Neural progenitor cell (in vitro differentiated cells): ENCODE data around the gene ENOX2. TPM values are rescaled to one million over a fixed set of nuclear protein-coding genes. Genes with fewer than 3 reads are reported as not detected.

Experiments
- DNase-seq: peaks from one replicate; pipeline ENCODE4 v3.0.0-alpha.2; 2016; ENCODE audit warnings: low spot score
- H2AFZ ChIP-seq: fragments of 200-600 bp; sonication (generic); replicated peaks from 2 replicates; pipeline ENCODE4 v1.6.1; 2016; ENCODE audit warnings: antibody characterized with exemption
- H3F3A ChIP-seq: fragments of 200-600 bp; sonication (generic); 2 replicates; pipeline ENCODE4 v1.6.1; 2016; ENCODE audit warnings: antibody characterized with exemption, low read depth
- H3K27ac ChIP-seq: fragments of 200-600 bp; sonication (generic); 2 replicates; pipeline ENCODE4 v1.5.1; 2016; ENCODE audit warnings: mild to moderate bottlenecking
- H3K27me3 ChIP-seq: fragments of 200-600 bp; sonication (generic); 2 replicates; pipeline ENCODE4 v1.6.1; 2016; ENCODE audit warnings: mild to moderate bottlenecking, moderate library complexity
- H3K36me3 ChIP-seq: fragments of 200-600 bp; sonication (generic); 2 replicates; pipeline ENCODE4 v1.5.1; 2016
- H3K4me1 ChIP-seq: fragments of 200-600 bp; sonication (generic); 2 replicates; pipeline ENCODE4 v1.6.1; 2016; ENCODE audit warnings: mixed run types
- H3K4me2 ChIP-seq: fragments of 200-600 bp; sonication (generic); 2 replicates; pipeline ENCODE4 v1.6.1; 2016
- H3K4me3 ChIP-seq: fragments of 200-600 bp; sonication (generic); 2 replicates; pipeline ENCODE4 v1.5.1; 2016
- H3K79me2 ChIP-seq: fragments of 200-600 bp; sonication (generic); 2 replicates; pipeline ENCODE4 v1.6.1; 2016; ENCODE audit warnings: low read depth
- H3K9ac ChIP-seq: fragments of 200-600 bp; sonication (generic); 2 replicates; pipeline ENCODE4 v1.6.1; 2016
- H3K9me3 ChIP-seq: fragments of 200-600 bp; sonication (generic); 2 replicates; pipeline ENCODE4 v1.5.1; 2016; ENCODE audit warnings: low read depth
- H4K20me1 ChIP-seq: fragments of 200-600 bp; sonication (generic); 2 replicates; pipeline ENCODE4 v1.6.1; 2016; ENCODE audit warnings: low read depth
- H3K27ac Mint-ChIP-seq: 3 replicates; pipeline ENCODE4 v1.8.0; 2021; ENCODE audit warnings: mixed read lengths
- H3K27me3 Mint-ChIP-seq: 2 replicates; pipeline ENCODE4 v1.8.0; 2022; ENCODE audit warnings: low read depth, mild to moderate bottlenecking, inconsistent platforms, moderate library complexity, mixed read lengths; ENCODE audit not compliant: insufficient read depth
- H3K36me3 Mint-ChIP-seq: 3 replicates; pipeline ENCODE4 v1.8.0; 2021; ENCODE audit warnings: mixed read lengths
- H3K4me1 Mint-ChIP-seq: 3 replicates; pipeline ENCODE4 v1.8.0; 2021; ENCODE audit warnings: mixed read lengths
- H3K4me3 Mint-ChIP-seq: 3 replicates; pipeline ENCODE4 v1.8.0; 2021; ENCODE audit warnings: mild to moderate bottlenecking, moderate library complexity, mixed read lengths
- H3K9me3 Mint-ChIP-seq: 3 replicates; pipeline ENCODE4 v1.8.0; 2020; ENCODE audit warnings: mixed read lengths
- CTCF ChIP-seq: fragments of 200-600 bp; sonication (generic); IDR thresholded peaks from 2 replicates; pipeline ENCODE4 v1.5.1; 2017; ENCODE audit warnings: antibody characterized with exemption, mild to moderate bottlenecking
- EZH2 ChIP-seq: fragments of 200-600 bp; sonication (generic); IDR thresholded peaks from 2 replicates; pipeline ENCODE4 v1.6.1; 2017; ENCODE audit warnings: antibody characterized with exemption, mild to moderate bottlenecking, moderate library complexity
- EZH2phosphoT487 ChIP-seq: fragments of 200-600 bp; sonication (generic); IDR thresholded peaks from 2 replicates; pipeline ENCODE4 v1.6.1; 2017; ENCODE audit warnings: antibody characterized with exemption
- total RNA-seq: library from RNA; depleted of rRNA; stranded (reverse); fragments of >200 nt; gene quantifications from 2 replicates; pipeline ENCODE4 v1.2.3, GENCODE V29; 2015; ENCODE audit warnings: low replicate concordance

Gene ENOX2
- total RNA-seq, 1 donor from 2014 or later = 12.5 TPM

GRCh38 chrX:130906776-130907175 lies 3.8 kb upstream of the ENOX2 start:
- no peaks in the 10 kb centered on the region for H3K27me3 ChIP-seq
- H2AFZ ChIP-seq = no peak overlapping the region
- H3K4me1 ChIP-seq = no peaks in the 10 kb centered on the region
- H3K4me2 ChIP-seq = no peak overlapping the region
- Mint-ChIP-seq H3K36me3 (no peaks in the 10 kb centered on the region), H3K4me3 (no peak overlapping the region), H3K27ac (no peak overlapping the region), H3K9me3 (no peaks in the 10 kb centered on the region), H3K27me3 (no peaks in the 10 kb centered on the region), H3K4me1 (peaks cover 4% of the 10 kb centered on the region)
- H3K79me2 ChIP-seq = no peaks in the 10 kb centered on the region
- H3K4me3 ChIP-seq = no peak overlapping the region
- H3K9ac ChIP-seq = no peak overlapping the region
- TF ChIP-seq EZH2phosphoT487 (no peak), EZH2 (no peak), CTCF (no peak)
- H3F3A ChIP-seq = no peaks in the 10 kb centered on the region
- H4K20me1 ChIP-seq = no peaks in the 10 kb centered on the region
- H3K27ac ChIP-seq = no peak overlapping the region
- H3K9me3 ChIP-seq = no peaks in the 10 kb centered on the region
- H3K36me3 ChIP-seq = no peaks in the 10 kb centered on the region
- DNase-seq = no peak

GRCh38 chrX:130902446-130902782 lies 595 bp downstream of the ENOX2 start:
- H3K4me3 ChIP-seq = peak overlapping the region; percentile 54
- Mint-ChIP-seq H3K36me3 (peaks cover 4% of the 10 kb centered on the region), H3K27me3 (no peaks in the 10 kb centered on the region), H3K4me1 (peaks cover 10% of the 10 kb centered on the region), H3K9me3 (no peaks in the 10 kb centered on the region), H3K4me3 (no peak overlapping the region), H3K27ac (peak overlapping the region; percentile 55)
- DNase-seq = no peak
- H3K79me2 ChIP-seq = no peaks in the 10 kb centered on the region
- no peaks in the 10 kb centered on the region for H4K20me1 ChIP-seq
- no peaks in the 10 kb centered on the region for H3F3A ChIP-seq
- TF ChIP-seq EZH2 = no peak
- TF ChIP-seq CTCF = no peak
- TF ChIP-seq EZH2phosphoT487 = no peak
- H2AFZ ChIP-seq = peak overlapping the region; percentile 19
- no peaks in the 10 kb centered on the region for H3K9me3 ChIP-seq
- no peak overlapping the region for H3K9ac ChIP-seq
- H3K27me3 ChIP-seq = no peaks in the 10 kb centered on the region
- H3K4me1 ChIP-seq = no peaks in the 10 kb centered on the region
- H3K36me3 ChIP-seq = no peaks in the 10 kb centered on the region
- H3K27ac ChIP-seq = no peak overlapping the region
- peak overlapping the region; percentile 81 for H3K4me2 ChIP-seq

- H3K79me2 ChIP-seq = no peaks in the 10 kb centered on the region
- no peak overlapping the region for H3K27ac Mint-ChIP-seq
- H3K4me3 ChIP-seq = no peak overlapping the region
- H3K27me3 ChIP-seq = no peaks in the 10 kb centered on the region
- no peak overlapping the region for H3K27ac ChIP-seq
- H2AFZ ChIP-seq = no peak overlapping the region
- no peak for DNase-seq
- no peaks in the 10 kb centered on the region for H3K36me3 ChIP-seq
- peaks cover 2% of the 10 kb centered on the region for H3K27me3 Mint-ChIP-seq
- peaks cover 16% of the 10 kb centered on the region for H3K4me1 Mint-ChIP-seq
- H3K4me3 Mint-ChIP-seq = no peak overlapping the region
- no peak overlapping the region for H3K9ac ChIP-seq
- H4K20me1 ChIP-seq = no peaks in the 10 kb centered on the region
- TF ChIP-seq EZH2phosphoT487 (no peak), CTCF (no peak), EZH2 (no peak)
- no peak overlapping the region for H3K4me2 ChIP-seq
- H3K9me3 Mint-ChIP-seq = no peaks in the 10 kb centered on the region
- no peaks in the 10 kb centered on the region for H3F3A ChIP-seq
- H3K36me3 Mint-ChIP-seq = peaks cover 4% of the 10 kb centered on the region
- no peaks in the 10 kb centered on the region for H3K9me3 ChIP-seq
- no peaks in the 10 kb centered on the region for H3K4me1 ChIP-seq
These were observed 6.1 kb downstream of the ENOX2 start for GRCh38 chrX:130896802-130897501.
